Measurements from ENCODE around the gene ERBIN. TPM values are rescaled to one million over a fixed set of nuclear protein-coding genes. Genes with fewer than 3 reads are reported as not detected.

The ERBIN gene
- total and polyA plus RNA-seq, 2 of the 8 experiments (the other 6 are each of a cell fraction or from before 2014, with no cell fraction given), result 7.7 to 33.2 TPM

GRCh38 chr5:65923339-65923738 is 3.0 kb upstream of the ERBIN start:
- Histone ChIP-seq H3K9ac (replicated peaks in 1 of 4; ENCODE audit: extremely low read depth in 1 of 4, low read depth in 3 of 4, low read length in 3 of 4) (no peak overlapping the region), H2BK5ac (ENCODE audit: low read depth, low read length) (no peak overlapping the region), H4K91ac (replicated peaks; ENCODE audit: insufficient read length, low read length) (no peak overlapping the region), H3K23ac (ENCODE audit: insufficient read length) (no peak overlapping the region), H3K18ac (ENCODE audit: extremely low read depth, low read length) (no peak overlapping the region), H3K23me2 (ENCODE audit: low read depth, low read length) (peaks cover 5% of the 10 kb centered on the region; the same call in 1 of the 2 replicates), H3K79me2 (ENCODE audit: control insufficient read depth in 1 of 2, insufficient read depth in 2 of 2, low read length in 2 of 2) (peaks cover 8 to 21% of the 10 kb centered on the region in 2 experiments; a peak in 3 of 4 replicates), H3K79me1 (ENCODE audit: low read depth, low read length) (no peaks in the 10 kb centered on the region), H3K27ac (ENCODE audit: low read depth, low read length) (no peak overlapping the region), H3K9me3 (ENCODE audit: insufficient read depth in 2 of 2, low read depth in 1 of 2, low read length in 1 of 2) (no peaks in the 10 kb centered on the region), H3K4ac (replicated peaks; ENCODE audit: insufficient read length, low read depth, low read length) (no peak overlapping the region), H3K4me1 (replicated peaks in 1 of 4; ENCODE audit: control insufficient read depth in 3 of 4, insufficient read depth in 4 of 4, low read length in 3 of 4) (peaks cover 0 to 5% (median 1%) of the 10 kb centered on the region in 4 experiments; a peak in 2 of 7 replicates), H2BK15ac (ENCODE audit: low read length) (no peak overlapping the region), H4K5ac (ENCODE audit: insufficient read length, low read depth, low read length) (no peak overlapping the region), H4K20me1 (replicated peaks in 1 of 2; ENCODE audit: control insufficient read depth in 1 of 2, insufficient read depth in 2 of 2, low read length in 2 of 2) (no peaks in the 10 kb centered on the region), H3K56ac (replicated peaks; ENCODE audit: insufficient read length, low read depth, low read length) (no peak overlapping the region), H3K27me3 (replicated peaks in 1 of 4; ENCODE audit: control insufficient read depth in 3 of 4, extremely low read depth in 1 of 4, insufficient read depth in 3 of 4, low read length in 3 of 4) (peaks cover 0 to 6% (median 1%) of the 10 kb centered on the region in 4 experiments; a peak in 4 of 7 replicates), H2AFZ (ENCODE audit: low read length) (no peak overlapping the region), H3K4me3 (ENCODE audit: extremely low read depth in 1 of 4, insufficient read depth in 2 of 4, low read depth in 3 of 4, low read length in 4 of 4) (no peak overlapping the region), H4K8ac (ENCODE audit: extremely low read depth, insufficient read depth, low read length) (no peak overlapping the region), H3K4me2 (ENCODE audit: insufficient read depth in 1 of 2, low read depth in 2 of 2, low read length in 2 of 2) (no peak overlapping the region; a peak in 1 of 4 replicates), H2BK20ac (ENCODE audit: low read length) (no peak overlapping the region), H3K14ac (ENCODE audit: insufficient read length) (no peak overlapping the region), H2BK120ac (replicated peaks; ENCODE audit: low read depth, low read length) (no peak overlapping the region), H3K36me3 (ENCODE audit: control insufficient read depth in 2 of 4, insufficient read depth in 4 of 4, low read length in 3 of 4) (no peaks in the 10 kb centered on the region), H2BK12ac (ENCODE audit: low read depth, low read length) (no peak overlapping the region), H2AK5ac (ENCODE audit: low read depth, low read length) (no peak overlapping the region)
- TF ChIP-seq TEAD4 (IDR thresholded peaks at IDR 0.05; ENCODE audit: low read depth, low read length) (no peak), HDAC6 (IDR thresholded peaks at IDR 0.05; ENCODE audit: low read depth, low read length) (no peak), RFX5 (IDR thresholded peaks at IDR 0.05; ENCODE audit: borderline replicate concordance, low read depth, low read length) (no peak), RXRA (IDR thresholded peaks at IDR 0.05; ENCODE audit: insufficient read depth, low read depth, low read length) (no peak), RAD21 (IDR thresholded peaks at IDR 0.05 in 1 of 2, conservative IDR thresholded peaks at IDR 0.05 in 1 of 2; ENCODE audit: low read depth in 2 of 2, low read length in 2 of 2) (no peak)
- ChIA-PET POLR2A (ENCODE audit: partially characterized antibody) (interaction anchor here (1.6 kb wide), 1 partner anchor 9 kb away, joined by 6 read pairs; no protein-coding TSS in a partner anchor), CTCF (ENCODE audit: partially characterized antibody) (no interaction called here)
- DNase-seq (ENCODE audit: low read depth in 1 of 2, low spot score in 2 of 2) (no peak), FAIRE-seq (no peak)
- 83% methylated on average over 5 of the region's 5 CpGs; no CpG with 5 or more reads in 1 of the 2 experiments for WGBS, 2 experiments (ENCODE audit: extremely low coverage in 1 of 2, insufficient coverage in 1 of 2, insufficient read length in 1 of 2, insufficient replicate concordance in 2 of 2, low coverage in 1 of 2, low lambda C conversion rate in 2 of 2, missing lambda C conversion rate in 1 of 2)
